Measurements from ENCODE around the gene NEURL1B.
A peak's percentile ranks its signal among the peaks of the same experiment; 100 is the strongest.

The NEURL1B gene

GRCh38 chr5:172640822-172641358 is at the start of gene NEURL1B:
NEURL1B (plus strand) TSS chr5:172641263; CDS start chr5:172641407, 144 bp downstream.
- Histone ChIP-seq H3K36me3 (replicated peaks) (no peaks in the 10 kb centered on the region), H3K4me3 (peak within 1 kb of the TSS; percentile 45), H3K27me3 (ENCODE audit: low read depth) (peaks cover 32% of the 10 kb centered on the region), H3K9me3 (no peaks in the 10 kb centered on the region), H3K4me1 (peaks cover 5% of the 10 kb centered on the region)
- in situ Hi-C loops (cut with MboI; ENCODE audit: low sequenced_read_pairs): no loop called here
- peak; percentile 66 to 89 for DNase-seq (ENCODE audit: low spot score in 2 of 2)

- Histone ChIP-seq H3K4me3 (no peak overlapping the region), H3K36me3 (replicated peaks) (no peaks in the 10 kb centered on the region), H3K27me3 (ENCODE audit: low read depth) (peaks cover 4% of the 10 kb centered on the region), H3K9me3 (no peaks in the 10 kb centered on the region), H3K4me1 (no peaks in the 10 kb centered on the region)
- no peak for DNase-seq (ENCODE audit: low spot score in 2 of 2)
- in situ Hi-C loops (cut with MboI; ENCODE audit: low sequenced_read_pairs): no loop called here
Observed at GRCh38 chr5:172591636-172592035, 49.4 kb upstream of the NEURL1B start.

- Histone ChIP-seq H3K4me1 (no peaks in the 10 kb centered on the region), H3K9me3 (no peaks in the 10 kb centered on the region), H3K4me3 (no peak overlapping the region), H3K36me3 (replicated peaks) (no peaks in the 10 kb centered on the region), H3K27me3 (ENCODE audit: low read depth) (peaks cover 4% of the 10 kb centered on the region)
- in situ Hi-C loops (cut with MboI; ENCODE audit: low sequenced_read_pairs): no loop called here
- DNase-seq (ENCODE audit: low spot score in 2 of 2): no peak
Observed at GRCh38 chr5:172592881-172593280, 48.2 kb upstream of the NEURL1B start.

GRCh38 chr5:172593306-172593705 is 47.8 kb upstream of the NEURL1B start:
- Histone ChIP-seq H3K36me3 (replicated peaks) (no peaks in the 10 kb centered on the region), H3K27me3 (ENCODE audit: low read depth) (peaks cover 4% of the 10 kb centered on the region; the same call in 1 of the 2 replicates), H3K9me3 (no peaks in the 10 kb centered on the region), H3K4me3 (no peak overlapping the region), H3K4me1 (no peaks in the 10 kb centered on the region)
- in situ Hi-C loops (cut with MboI; ENCODE audit: low sequenced_read_pairs): no loop called here
- DNase-seq (ENCODE audit: low spot score in 2 of 2): no peak

GRCh38 chr5:172593721-172594235 is 47.3 kb upstream of the NEURL1B start:
- in situ Hi-C loops (cut with MboI; ENCODE audit: low sequenced_read_pairs): no loop called here
- DNase-seq (ENCODE audit: low spot score in 2 of 2): no peak
- Histone ChIP-seq H3K4me3 (no peak overlapping the region), H3K4me1 (no peaks in the 10 kb centered on the region), H3K27me3 (ENCODE audit: low read depth) (peaks cover 4% of the 10 kb centered on the region; the same call in 1 of the 2 replicates), H3K9me3 (no peaks in the 10 kb centered on the region), H3K36me3 (replicated peaks) (no peaks in the 10 kb centered on the region)

- no peaks in the 10 kb centered on the region for H3K36me3 ChIP-seq (replicated peaks)
- no peaks in the 10 kb centered on the region for H3K9me3 ChIP-seq
- in situ Hi-C loops (cut with MboI; ENCODE audit: low sequenced_read_pairs): no loop called here
Observed at GRCh38 chr5:172594431-172594830, 46.6 kb upstream of the NEURL1B start.

GRCh38 chr5:172594867-172595466 is 46.1 kb upstream of the NEURL1B start:
- H3K27me3 ChIP-seq (ENCODE audit: low read depth): peaks cover 2% of the 10 kb centered on the region; the same call in 1 of the 2 replicates
- H3K4me1 ChIP-seq: no peaks in the 10 kb centered on the region
- no peak overlapping the region for H3K4me3 ChIP-seq
- H3K36me3 ChIP-seq (replicated peaks): no peaks in the 10 kb centered on the region
- no peak for DNase-seq (ENCODE audit: low spot score in 2 of 2)
- H3K9me3 ChIP-seq: no peaks in the 10 kb centered on the region
- in situ Hi-C loops (cut with MboI; ENCODE audit: low sequenced_read_pairs): no loop called here

More at GRCh38 chr5:172594431-172594830, 46.6 kb upstream of the NEURL1B start:
- peaks cover 2% of the 10 kb centered on the region; the same call in 1 of the 2 replicates for H3K27me3 ChIP-seq (ENCODE audit: low read depth)
- no peak overlapping the region for H3K4me3 ChIP-seq
- no peaks in the 10 kb centered on the region for H3K4me1 ChIP-seq
- no peak for DNase-seq (ENCODE audit: low spot score in 2 of 2)

- no peak overlapping the region for H3K4me3 ChIP-seq
- in situ Hi-C loops (cut with MboI; ENCODE audit: low sequenced_read_pairs): no loop called here
- no peak for DNase-seq (ENCODE audit: low spot score in 2 of 2)
- H3K9me3 ChIP-seq: no peaks in the 10 kb centered on the region
- H3K27me3 ChIP-seq (ENCODE audit: low read depth): no peaks in the 10 kb centered on the region
- H3K4me1 ChIP-seq: no peaks in the 10 kb centered on the region
- H3K36me3 ChIP-seq (replicated peaks): no peaks in the 10 kb centered on the region
Observed at GRCh38 chr5:172595596-172596455, 45.2 kb upstream of the NEURL1B start.

- H3K36me3 ChIP-seq (replicated peaks): no peaks in the 10 kb centered on the region
- in situ Hi-C loops (cut with MboI; ENCODE audit: low sequenced_read_pairs): no loop called here
- DNase-seq (ENCODE audit: low spot score in 2 of 2): no peak
- no peaks in the 10 kb centered on the region for H3K27me3 ChIP-seq (ENCODE audit: low read depth)
- H3K4me1 ChIP-seq: no peaks in the 10 kb centered on the region
- no peaks in the 10 kb centered on the region for H3K9me3 ChIP-seq
- no peak overlapping the region for H3K4me3 ChIP-seq
Observed at GRCh38 chr5:172596638-172597231, 44.3 kb upstream of the NEURL1B start.

GRCh38 chr5:172597755-172598155 is 43.3 kb upstream of the NEURL1B start:
- DNase-seq (ENCODE audit: low spot score in 2 of 2): no peak
- no peaks in the 10 kb centered on the region for H3K9me3 ChIP-seq
- no peaks in the 10 kb centered on the region for H3K4me1 ChIP-seq
- H3K36me3 ChIP-seq (replicated peaks): no peaks in the 10 kb centered on the region
- H3K4me3 ChIP-seq: no peak overlapping the region
- in situ Hi-C loops (cut with MboI; ENCODE audit: low sequenced_read_pairs): no loop called here
- no peaks in the 10 kb centered on the region for H3K27me3 ChIP-seq (ENCODE audit: low read depth)

GRCh38 chr5:172598251-172599203 is 42.5 kb upstream of the NEURL1B start:
- Histone ChIP-seq H3K36me3 (replicated peaks) (no peaks in the 10 kb centered on the region), H3K4me1 (no peaks in the 10 kb centered on the region), H3K4me3 (no peak overlapping the region), H3K27me3 (ENCODE audit: low read depth) (no peaks in the 10 kb centered on the region), H3K9me3 (no peaks in the 10 kb centered on the region)
- no peak for DNase-seq (ENCODE audit: low spot score in 2 of 2)
- in situ Hi-C loops (cut with MboI; ENCODE audit: low sequenced_read_pairs): no loop called here

GRCh38 chr5:172599204-172599567 is 41.9 kb upstream of the NEURL1B start:
- in situ Hi-C loops (cut with MboI; ENCODE audit: low sequenced_read_pairs): no loop called here
- H3K9me3 ChIP-seq: no peaks in the 10 kb centered on the region
- DNase-seq (ENCODE audit: low spot score in 2 of 2): no peak
- no peaks in the 10 kb centered on the region for H3K36me3 ChIP-seq (replicated peaks)
- H3K4me1 ChIP-seq: no peaks in the 10 kb centered on the region
- H3K4me3 ChIP-seq: no peak overlapping the region
- H3K27me3 ChIP-seq (ENCODE audit: low read depth): no peaks in the 10 kb centered on the region

GRCh38 chr5:172600571-172600970 is 40.5 kb upstream of the NEURL1B start:
- in situ Hi-C loops (cut with MboI; ENCODE audit: low sequenced_read_pairs): no loop called here
- no peak for DNase-seq (ENCODE audit: low spot score in 2 of 2)
- no peaks in the 10 kb centered on the region for H3K9me3 ChIP-seq

More at GRCh38 chr5:172600571-172600970, 40.5 kb upstream of the NEURL1B start:
- no peak overlapping the region for H3K4me3 ChIP-seq
- no peaks in the 10 kb centered on the region for H3K36me3 ChIP-seq (replicated peaks)
- no peaks in the 10 kb centered on the region for H3K4me1 ChIP-seq
- no peaks in the 10 kb centered on the region for H3K27me3 ChIP-seq (ENCODE audit: low read depth)

Data from HAP-1 (cell line).